HG02759 (cell line): ENCODE measurements around the gene WDR55.
"Not testable (repeated sequence)": the region's sequence is repeated elsewhere in the genome, so short reads cannot be mapped to it uniquely, and the experiment has no call there.

Source experiments
- ATAC-seq: cut with Tn5 transposase; IDR thresholded peaks from one replicate; pipeline ENCODE4 v1.9.1; 2021; ENCODE audit warnings: mild to moderate bottlenecking, moderate library complexity; ENCODE audit not compliant: unreplicated experiment

WDR55 gene, protein sequence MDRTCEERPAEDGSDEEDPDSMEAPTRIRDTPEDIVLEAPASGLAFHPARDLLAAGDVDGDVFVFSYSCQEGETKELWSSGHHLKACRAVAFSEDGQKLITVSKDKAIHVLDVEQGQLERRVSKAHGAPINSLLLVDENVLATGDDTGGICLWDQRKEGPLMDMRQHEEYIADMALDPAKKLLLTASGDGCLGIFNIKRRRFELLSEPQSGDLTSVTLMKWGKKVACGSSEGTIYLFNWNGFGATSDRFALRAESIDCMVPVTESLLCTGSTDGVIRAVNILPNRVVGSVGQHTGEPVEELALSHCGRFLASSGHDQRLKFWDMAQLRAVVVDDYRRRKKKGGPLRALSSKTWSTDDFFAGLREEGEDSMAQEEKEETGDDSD

DNA sequence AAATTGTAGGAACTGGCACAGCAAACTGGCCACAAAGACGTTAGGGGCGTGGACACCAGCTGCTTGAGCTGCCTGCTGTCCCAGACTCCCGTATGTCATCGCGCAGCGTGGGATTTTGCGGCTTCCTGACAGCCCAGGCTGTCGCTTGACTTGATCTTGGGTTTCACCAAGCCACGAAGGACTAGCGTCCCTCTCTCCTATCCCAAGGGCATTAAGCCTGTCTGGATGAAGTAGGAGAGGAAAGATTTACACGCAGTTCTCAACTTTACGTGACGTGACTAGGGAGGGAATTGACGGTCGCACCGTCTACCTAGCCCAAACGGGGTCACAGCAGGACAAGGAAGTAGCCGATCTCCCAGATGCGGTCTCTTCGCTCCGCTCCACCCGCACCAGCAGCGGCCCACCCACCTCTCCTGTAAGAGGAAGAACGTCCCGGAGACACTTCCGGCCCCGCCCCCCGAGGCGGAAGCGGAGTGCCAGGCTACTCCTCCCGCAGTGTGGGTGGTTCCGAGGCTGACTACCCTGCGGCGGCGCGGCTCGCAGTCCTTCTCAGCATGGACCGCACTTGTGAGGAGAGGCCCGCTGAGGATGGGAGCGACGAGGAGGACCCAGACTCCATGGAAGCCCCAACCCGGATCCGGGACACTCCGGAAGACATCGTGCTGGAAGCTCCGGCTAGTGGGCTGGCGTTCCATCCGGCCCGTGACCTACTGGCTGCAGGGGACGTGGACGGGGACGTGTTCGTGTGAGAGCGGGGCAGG lies at the start of gene WDR55:
Gene WDR55, plus strand, starts transcription at position 546 of the 761 bp plus-strand sequence. Its CDS starts 9 bp downstream, at position 555.
- peak; percentile 99 for ATAC-seq

DNA sequence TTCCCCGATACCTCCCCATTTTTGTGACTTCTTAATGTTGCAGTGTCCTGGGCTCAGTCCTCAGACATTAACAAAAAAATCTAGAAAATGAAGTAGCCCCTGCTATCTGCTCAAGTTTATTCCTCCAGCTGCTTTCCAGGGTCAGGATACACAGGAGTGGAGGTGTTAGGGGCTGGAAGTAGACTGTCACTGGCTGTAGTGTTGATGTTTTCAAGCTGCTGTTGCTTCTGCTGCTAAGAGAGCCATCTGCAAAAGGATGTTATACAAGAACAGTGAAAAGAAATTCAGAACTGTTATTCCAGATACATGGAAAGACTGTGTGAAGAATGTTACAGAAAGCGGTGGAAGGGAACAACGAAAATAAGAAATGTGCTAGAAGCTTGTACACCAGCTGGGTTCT lies 42.4 kb upstream of the WDR55 start:
- ATAC-seq: no peak

DNA sequence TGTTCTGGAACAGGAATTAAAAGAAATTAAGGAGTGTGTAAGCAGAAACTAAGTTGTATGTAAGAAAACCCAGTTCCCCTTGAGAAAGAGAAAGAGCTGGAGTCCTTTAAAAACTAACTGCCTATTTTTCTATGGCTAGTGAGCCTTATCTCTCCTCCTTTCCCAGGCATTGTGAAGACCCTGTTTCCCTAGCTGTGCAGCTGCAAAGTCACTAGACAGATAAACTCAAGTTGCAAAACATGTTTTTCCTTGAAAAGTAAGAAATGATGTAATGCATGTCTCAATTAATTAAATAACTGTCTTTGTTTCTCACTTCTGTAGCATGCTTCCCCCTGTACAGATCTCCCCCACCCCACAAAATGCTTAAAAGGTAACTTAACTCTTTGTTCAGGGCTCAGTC lies 41.6 kb upstream of the WDR55 start:
- not testable (repeated sequence) for ATAC-seq

DNA sequence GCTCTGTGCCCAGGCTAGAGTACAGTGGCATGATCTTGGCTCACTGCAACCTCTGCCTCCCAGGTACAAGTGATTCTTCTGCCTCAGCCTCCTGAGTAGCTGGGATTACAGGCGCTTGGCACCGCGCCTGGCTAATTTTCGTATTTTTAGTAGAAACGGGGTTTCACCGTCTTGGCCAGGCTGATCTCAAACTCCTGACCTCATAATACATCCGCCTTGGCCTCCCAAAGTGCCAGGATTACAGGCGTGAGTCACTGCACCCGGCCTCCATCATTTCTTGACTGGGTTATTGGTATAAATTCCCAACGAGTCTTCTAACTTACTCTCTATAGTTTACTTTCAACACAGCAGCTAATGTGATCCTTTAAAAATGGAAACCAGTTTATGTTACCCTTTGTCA lies 39.8 kb upstream of the WDR55 start:
- not testable (repeated sequence) for ATAC-seq

DNA sequence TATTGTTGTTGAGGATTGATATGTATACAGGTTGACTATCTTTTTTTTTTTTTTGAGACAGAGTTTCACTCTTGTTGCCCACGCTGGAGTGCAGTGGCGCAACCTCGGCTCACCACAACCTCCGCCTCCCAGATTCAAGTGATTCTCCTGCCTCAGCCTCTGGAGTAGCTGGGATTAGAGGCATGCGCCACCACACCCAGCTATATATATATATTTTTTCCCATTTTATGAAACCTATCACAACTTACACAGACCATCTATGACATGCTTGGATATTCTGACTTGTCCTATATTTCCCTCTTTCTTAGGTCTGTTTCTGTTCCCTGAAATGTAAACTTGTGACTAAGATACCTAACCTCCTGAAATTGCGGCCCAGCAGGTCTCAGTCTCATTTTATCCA lies 36.7 kb upstream of the WDR55 start:
- ATAC-seq: no peak

DNA sequence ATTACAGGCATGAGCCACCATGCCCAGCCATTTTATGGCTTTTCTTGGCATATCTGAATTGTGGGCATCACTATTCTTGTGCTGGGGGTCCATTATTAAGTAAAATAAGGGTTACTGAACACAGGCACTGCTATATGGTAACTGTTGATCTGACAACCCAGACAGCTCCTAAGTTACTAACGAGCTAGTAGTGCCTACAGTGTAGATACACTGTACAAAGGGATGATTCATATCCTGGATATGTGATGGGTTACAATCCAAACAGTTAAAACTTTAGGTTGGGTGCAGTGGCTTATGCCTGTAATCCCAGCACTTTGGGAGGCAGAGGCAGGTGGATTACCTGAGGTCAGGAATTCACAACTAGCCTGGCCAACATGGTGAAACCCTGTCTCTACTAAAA lies 36.0 kb upstream of the WDR55 start:
- no peak for ATAC-seq

DNA sequence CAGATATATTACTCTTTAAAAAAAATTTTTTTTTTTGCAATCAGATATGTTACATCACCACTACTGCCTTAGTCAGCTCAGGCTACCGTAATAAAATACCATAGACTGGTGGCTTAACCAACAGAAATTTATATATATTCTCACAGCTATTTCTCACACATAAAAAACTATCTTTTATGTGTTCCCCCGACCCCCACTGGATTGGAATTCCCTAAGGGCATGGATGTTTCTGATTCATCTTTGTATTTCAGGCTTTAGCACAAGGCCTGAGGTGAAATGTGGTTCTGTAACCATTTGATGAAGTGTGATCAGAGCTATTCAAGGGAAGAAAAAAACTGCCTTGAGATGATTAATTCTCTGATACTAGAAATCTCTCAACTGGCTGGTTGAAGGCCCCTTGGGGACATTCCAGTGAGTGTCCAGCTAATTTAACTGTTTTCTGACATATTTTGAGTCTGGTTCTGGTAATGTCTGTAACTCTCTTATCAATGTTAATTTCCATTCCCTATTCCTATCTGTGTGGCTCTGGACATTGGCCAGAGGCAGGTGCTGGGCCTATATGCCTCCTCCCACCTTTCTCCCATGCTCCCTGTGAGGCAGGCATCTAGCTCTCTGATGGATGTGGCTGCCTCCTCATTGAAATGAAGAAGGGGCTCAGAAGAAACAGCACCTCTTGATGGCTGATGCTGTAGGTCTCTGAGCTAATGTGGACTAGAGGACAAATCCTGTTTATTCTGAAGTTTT lies 34.2 kb upstream of the WDR55 start:
- ATAC-seq: no peak

DNA sequence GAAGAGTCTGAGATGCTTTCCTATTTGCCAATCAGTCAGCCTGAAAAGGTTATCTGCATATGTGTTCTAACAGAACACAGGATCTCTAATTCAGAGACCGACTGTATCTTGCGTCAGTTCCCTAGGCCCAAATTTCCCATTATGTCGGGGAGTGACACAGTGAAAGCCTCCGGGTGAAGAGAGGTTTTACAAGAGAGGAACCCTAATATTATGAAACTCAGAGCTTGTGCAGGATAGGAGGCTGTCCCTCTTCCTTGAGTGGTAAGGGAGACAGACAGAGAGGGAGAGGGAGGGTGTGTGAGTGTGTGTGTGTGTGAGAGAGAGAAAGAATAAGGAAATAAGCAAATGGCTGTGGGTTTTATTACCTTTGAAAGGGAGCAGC lies 33.7 kb upstream of the WDR55 start:
- ATAC-seq: no peak

DNA sequence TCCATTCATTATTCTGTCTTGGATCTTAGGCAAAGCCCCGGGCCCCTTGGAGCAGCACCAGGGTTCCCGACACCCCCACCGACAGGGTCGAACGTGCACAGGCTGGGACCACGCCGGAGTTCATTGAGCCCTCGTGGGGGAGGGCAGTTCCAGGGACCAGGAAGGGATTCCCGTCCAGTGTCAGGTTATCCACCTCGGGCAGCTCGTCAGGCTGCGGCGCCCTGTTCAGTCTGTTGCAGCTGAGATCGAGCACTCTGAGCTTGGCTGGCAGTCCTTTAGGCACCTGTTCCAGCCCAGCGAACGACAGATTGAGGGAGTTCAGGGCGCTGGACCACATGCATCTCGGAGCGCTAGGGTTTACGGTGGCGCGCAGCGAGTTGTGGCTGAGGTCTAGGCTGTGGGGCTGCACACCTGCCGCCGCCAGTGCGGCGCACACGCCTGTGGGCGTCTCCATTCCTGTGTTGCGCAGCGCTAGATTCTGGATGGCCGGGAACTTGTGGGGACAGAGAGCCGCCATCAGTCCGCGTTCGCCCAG lies 32.8 kb upstream of the WDR55 start:
- ATAC-seq: peak; percentile 55

DNA sequence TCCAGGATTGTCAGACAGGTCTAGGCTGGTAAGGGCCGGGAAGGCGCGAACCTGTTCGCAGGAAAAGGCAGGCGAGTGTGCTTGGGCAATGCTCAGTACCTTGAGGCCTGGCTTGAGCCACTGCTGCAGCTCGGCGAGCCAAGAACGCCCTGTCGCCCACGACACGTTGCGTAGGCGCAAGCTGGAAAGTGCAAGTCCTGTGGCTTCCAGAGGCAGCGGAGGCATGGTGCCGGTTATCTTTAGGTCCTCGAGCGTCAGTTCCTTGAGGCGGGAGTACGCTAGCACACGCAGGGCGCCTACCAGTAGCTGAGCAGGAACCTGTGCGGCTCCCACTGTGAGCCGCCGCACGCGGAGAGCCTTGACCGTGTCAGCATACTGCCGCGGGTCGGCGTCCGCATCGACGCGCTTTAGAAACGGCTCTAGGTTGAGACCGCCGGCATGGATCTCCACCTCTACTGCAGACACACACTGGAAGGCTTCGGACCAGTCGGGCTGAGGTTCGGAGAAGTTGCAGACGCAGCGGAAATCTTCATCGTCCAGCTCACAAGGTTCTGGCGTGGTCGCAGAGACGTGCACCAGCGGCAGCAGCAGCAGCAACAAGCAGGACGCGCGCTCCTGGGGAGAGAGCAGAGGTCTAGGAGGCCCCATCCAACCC lies 32.2 kb upstream of the WDR55 start:
- peak; percentile 61 for ATAC-seq

DNA sequence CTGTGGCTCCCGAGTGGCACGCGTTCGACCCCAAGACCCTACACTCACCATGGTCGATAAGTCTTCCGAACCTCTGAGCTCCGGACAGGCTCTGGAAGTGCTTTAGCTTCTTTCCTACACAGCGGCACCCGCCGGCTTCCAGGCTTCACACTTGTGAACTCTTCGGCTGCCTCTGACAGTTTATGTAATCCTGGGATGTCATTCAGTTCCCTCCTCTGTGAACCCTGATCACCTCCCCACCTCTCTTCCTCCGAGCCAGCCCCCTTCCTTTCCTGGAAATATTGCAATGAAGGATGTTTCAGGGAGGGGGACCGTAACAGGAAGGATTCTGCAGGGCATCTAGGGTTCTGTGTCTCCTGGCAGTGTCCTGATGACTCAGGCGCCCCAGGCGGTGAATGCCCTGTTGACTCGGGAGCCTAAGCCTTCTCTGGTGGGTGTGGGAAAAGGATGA lies 31.7 kb upstream of the WDR55 start, which contains the start of gene CD14:
Gene CD14, minus strand, starts transcription at position 155 of the 451 bp plus-strand sequence. Its CDS starts 104 bp downstream, at position 51.
- ATAC-seq: peak; percentile 10

DNA sequence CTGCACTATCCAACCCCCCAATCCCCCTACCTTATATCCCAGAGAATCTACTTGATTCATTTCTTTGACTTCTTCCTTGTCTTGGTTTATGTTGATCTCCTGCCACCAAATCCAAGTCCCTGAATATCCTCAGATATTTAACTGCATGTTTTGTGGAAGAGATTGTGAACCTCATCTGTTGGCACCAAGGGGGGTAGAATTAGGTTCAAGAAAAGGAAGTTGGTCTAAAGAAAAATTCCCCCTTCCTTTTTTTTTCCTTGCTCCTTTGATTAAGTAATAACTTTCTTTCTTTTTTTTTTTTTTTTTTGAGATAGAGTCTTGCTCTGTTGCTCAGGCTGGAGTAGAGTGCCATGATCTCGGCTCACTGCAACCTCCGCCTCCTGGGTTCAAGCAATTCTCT lies 31.2 kb upstream of the WDR55 start:
- no peak for ATAC-seq

DNA sequence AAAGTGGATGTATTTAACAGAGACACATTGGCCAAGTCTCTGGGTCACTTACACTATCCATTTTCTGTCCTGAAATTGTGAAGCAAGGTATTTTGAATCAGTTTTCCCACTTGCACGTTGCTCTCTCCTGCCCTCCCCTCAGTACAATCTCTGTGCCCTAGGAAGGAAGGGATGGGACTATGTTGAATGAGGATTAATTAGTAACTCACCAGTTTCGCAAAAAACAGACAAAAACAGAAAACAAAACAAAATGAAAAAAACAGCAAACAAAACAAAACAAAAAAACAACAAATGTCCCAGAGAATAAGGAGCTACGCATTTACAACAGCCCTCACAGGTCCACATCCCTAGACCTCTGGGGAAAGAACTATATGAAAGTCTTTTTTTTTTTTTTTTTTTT lies 30.6 kb upstream of the WDR55 start:
- ATAC-seq: no peak

DNA sequence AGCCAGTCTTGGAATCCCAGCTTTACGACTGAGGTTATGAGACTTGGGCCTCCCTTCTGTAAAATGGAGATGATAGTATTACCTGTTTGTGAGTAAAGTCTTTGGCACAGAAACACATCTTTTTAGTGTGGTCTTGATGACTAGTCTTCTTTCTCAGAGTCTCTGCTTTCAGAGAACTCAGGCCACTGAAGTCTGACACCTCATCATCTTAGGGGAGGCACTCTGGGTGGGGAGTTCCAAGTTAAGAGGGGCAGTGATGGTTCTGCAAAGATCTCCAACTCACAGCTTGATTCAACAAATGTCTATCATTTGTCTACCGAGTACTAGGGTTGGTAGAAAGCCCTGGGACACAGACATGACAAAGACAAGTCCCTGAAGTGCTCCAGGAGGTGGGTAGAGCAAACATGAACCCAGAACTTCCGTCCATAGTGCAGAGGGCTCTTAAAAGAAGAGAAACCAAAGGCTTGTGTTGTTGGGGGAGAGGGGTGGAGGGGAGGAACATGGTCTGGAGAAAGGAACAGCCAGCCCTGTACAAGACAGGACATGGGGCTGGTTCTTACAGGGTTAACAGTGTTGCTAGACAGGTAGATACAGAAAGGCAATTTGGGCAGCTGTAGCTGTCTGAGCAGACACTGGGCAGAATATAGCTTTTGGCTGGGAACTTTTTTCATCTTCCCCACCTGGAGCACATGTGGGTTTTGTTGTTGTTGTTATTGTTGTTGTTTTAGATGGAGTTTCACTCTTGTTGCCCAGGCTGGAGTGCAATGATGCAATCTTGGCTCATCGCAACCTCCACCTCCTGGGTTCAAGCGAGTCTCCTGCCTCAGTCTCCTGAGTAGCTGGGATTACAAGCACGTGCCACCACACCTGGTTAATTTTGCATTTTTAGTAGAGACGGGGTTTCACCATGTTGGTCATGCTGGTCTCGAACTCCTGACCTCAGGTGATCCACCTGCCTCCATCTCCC lies 29.1 kb upstream of the WDR55 start:
- no peak for ATAC-seq

DNA sequence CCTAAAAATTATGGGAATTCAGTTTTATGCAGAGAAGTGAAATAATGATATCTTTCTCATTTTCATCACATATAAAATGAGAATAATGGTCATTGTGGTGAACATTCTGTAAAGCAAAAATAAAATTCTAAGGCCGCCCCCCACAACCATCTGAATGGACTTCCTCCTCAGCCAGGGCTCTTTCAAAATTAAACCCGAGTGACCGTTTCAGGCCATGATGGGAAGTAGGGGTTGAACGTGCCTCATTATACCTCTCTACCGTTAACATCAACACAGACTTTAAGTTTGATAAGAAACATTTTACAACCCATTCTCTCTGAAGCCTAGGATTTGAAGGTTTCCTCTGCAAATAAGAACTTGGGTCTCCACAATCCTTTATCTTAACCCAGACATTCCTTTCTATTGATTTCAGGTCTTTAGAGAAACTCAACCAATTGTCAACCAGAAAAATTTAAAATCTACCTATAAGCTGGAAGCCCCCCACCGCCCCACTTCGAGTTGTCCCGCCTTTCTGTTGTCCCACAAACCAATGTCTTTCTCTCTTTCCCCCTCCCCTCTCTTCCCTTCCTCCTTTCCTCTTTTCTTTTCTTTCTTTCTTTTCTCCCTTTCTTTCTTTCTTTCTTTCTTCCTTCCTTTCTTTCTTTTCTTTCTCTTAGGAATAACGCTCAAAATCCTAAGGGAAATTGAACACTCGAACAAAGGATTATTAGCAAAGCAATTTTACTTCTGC lies 27.2 kb upstream of the WDR55 start:
- no peak for ATAC-seq

DNA sequence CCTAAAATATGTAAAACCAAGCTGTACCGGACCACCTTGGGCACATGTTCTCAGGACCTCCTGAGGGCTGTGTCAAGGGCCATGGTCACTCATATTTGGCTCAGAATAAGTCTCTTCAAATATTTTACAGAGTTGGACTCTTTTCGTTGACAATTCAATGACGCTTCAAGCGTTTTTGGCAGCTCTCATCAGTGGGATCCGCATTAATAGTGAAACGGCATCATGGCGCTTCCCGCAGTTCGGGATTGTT lies 25.9 kb upstream of the WDR55 start:
- ATAC-seq: not testable (repeated sequence)

DNA sequence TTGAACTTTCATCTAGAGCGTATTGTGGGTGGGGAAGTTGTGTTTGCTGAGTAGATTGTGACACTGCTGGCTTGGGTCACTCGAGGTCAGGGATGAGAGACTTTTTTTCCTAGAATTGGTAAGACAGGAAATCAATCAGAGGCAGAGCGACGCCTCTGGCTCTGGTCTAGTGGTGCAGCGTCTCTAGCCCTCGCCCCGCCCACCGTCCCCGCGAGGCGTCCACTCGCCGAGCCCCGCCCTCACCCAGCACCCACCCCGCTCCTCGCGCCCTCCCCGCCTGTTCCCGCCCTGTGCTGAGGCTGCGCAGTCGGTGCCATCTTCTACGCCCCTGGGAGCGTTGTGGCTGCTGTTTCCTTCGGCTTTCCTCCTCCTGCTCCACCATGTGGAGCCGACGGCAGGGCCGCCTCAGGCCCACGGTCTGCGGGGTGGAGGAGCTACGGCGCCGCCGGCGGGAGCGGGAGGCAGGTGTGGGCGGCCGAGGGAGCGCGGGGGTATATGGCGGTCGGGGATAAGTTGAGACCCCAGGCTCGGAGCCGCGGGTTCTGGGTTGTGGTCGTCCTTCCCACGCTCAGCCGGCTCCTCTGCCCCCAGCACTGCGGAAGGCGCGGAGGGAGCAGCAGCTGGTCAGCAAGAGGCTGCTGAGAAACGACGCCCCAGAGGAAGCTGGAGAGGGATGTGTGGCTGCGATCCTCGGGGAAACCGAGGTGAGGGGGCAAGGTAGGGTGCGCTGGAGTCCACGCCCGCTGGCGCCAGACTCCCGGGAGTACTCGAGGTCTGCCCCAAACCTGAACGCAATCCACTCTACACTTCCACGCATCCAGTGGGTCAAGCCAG lies 25.3 kb upstream of the WDR55 start, which contains the start of gene TMCO6:
Gene TMCO6, plus strand, starts transcription at position 304 of the 834 bp plus-strand sequence. Its CDS starts 77 bp downstream, at position 381.
- ATAC-seq: peak; percentile 97

DNA sequence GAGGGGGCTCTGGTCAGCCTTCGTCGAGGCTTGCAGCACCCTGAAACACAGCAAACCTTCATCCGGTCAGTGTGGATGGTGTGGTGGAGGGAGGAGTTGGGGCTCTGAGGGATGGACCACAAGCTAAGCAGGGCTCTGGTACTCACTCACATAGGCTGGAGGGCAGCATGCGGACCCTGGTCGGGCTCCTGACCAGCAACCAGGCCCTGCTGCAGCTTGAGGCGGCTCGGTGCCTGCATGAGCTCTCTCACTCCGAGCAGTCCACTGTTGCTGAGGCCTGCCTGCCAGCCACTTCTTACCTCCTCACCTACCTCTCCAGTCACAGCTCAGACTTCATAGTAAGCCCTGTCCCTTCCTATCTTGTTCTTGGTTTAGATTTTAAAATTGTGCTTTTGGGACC lies 23.0 kb upstream of the WDR55 start:
- no peak for ATAC-seq
